ENCODE measurements around the gene CNPY2. TPM values are rescaled to one million over a fixed set of nuclear protein-coding genes. Genes with fewer than 3 reads are reported as not detected.
"Not testable (repeated sequence)": the region's sequence is repeated elsewhere in the genome, so short reads cannot be mapped to it uniquely, and the experiment has no call there.

The CNPY2 gene
- total RNA-seq, 2 donors from 2014 or later, result 40.2 to 103 TPM

- Histone ChIP-seq H3K27ac (no peak overlapping the region), H3K4me1 (no peaks in the 10 kb centered on the region), H3K36me3 (replicated peaks in 1 of 2; ENCODE audit: insufficient read depth in 1 of 2, low read depth in 2 of 2) (peaks cover 5 to 39% of the 10 kb centered on the region in 2 donors), H3K9me3 (no peaks in the 10 kb centered on the region), H3K27me3 (no peaks in the 10 kb centered on the region), H3K4me3 (no peak overlapping the region)
- WGBS, 2 donors, result 74 to 81% methylated on average over 5 to 6 of the region's 6 CpGs
- intact Hi-C loops (cut with DNase I), result no loop called here
- ATAC-seq, result no peak
- DNase-seq, result peak in 2 of 4 donors; percentile 28 to 35
- TF ChIP-seq, protein P1, sequence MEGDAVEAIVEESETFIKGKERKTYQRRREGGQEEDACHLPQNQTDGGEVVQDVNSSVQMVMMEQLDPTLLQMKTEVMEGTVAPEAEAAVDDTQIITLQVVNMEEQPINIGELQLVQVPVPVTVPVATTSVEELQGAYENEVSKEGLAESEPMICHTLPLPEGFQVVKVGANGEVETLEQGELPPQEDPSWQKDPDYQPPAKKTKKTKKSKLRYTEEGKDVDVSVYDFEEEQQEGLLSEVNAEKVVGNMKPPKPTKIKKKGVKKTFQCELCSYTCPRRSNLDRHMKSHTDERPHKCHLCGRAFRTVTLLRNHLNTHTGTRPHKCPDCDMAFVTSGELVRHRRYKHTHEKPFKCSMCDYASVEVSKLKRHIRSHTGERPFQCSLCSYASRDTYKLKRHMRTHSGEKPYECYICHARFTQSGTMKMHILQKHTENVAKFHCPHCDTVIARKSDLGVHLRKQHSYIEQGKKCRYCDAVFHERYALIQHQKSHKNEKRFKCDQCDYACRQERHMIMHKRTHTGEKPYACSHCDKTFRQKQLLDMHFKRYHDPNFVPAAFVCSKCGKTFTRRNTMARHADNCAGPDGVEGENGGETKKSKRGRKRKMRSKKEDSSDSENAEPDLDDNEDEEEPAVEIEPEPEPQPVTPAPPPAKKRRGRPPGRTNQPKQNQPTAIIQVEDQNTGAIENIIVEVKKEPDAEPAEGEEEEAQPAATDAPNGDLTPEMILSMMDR (IDR thresholded peaks at IDR 0.05), result no peak
- TF ChIP-seq POLR2A (IDR thresholded peaks at IDR 0.05), result no peak
Observed at GRCh38 chr12:56326533-56326932, 10.7 kb upstream of the CNPY2 start.

DNA sequence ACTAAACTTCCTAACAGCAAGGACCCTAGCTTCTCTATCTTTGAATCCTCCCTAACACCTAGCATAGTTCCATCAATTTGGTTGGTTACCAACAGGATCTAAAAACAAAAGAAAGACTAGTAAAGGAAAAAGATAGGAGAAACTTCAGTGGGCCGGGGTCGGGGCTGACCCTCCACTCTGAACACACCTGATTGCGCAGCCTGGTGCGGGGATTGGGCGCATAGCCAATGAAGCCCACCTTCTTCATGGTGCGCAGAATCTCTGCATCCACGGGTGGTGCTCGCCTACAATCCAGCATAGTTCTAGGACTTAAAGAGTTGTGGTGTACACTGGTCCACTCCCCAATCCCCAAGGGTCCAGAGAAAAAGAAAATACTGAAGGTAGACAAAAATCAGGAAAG lies 10.3 kb upstream of the CNPY2 start:
- intact Hi-C loops (cut with DNase I), result no loop called here
- H3K4me1 ChIP-seq, result no peaks in the 10 kb centered on the region
- H3K27ac ChIP-seq, result no peak overlapping the region
- peaks cover 5 to 39% of the 10 kb centered on the region in 2 donors for H3K36me3 ChIP-seq (replicated peaks in 1 of 2; ENCODE audit: insufficient read depth in 1 of 2, low read depth in 2 of 2)
- H3K4me3 ChIP-seq, result no peak overlapping the region
- no peaks in the 10 kb centered on the region for H3K27me3 ChIP-seq
- DNase-seq (no peak), ATAC-seq (no peak)
- TF ChIP-seq, protein P1 (IDR thresholded peaks at IDR 0.05), result no peak
- TF ChIP-seq POLR2A (IDR thresholded peaks at IDR 0.05), result no peak
- no peaks in the 10 kb centered on the region for H3K9me3 ChIP-seq
- WGBS, 2 donors, result 87 to 94% methylated on average over 8 of the region's 8 CpGs

GRCh38 chr12:56324206-56324605 lies 8.4 kb upstream of the CNPY2 start:
- intact Hi-C loops (cut with DNase I), result no loop called here
- Histone ChIP-seq H3K4me1 (no peaks in the 10 kb centered on the region), H3K27ac (no peak overlapping the region), H3K36me3 (replicated peaks in 1 of 2; ENCODE audit: insufficient read depth in 1 of 2, low read depth in 2 of 2) (peaks cover 5 to 48% of the 10 kb centered on the region in 2 donors), H3K9me3 (no peaks in the 10 kb centered on the region), H3K4me3 (no peak overlapping the region), H3K27me3 (no peaks in the 10 kb centered on the region)
- DNase-seq (no peak), ATAC-seq (no peak)
- 91 to 94% methylated on average over 3 to 6 of the region's 6 CpGs for WGBS, 2 donors
- TF ChIP-seq, protein P1 (IDR thresholded peaks at IDR 0.05), result no peak
- TF ChIP-seq POLR2A (IDR thresholded peaks at IDR 0.05), result no peak

GRCh38 chr12:56321610-56322009 lies 5.8 kb upstream of the CNPY2 start:
- DNase-seq; H3K27me3 ChIP-seq; intact Hi-C loops (cut with DNase I); H3K4me3 ChIP-seq; H3K9me3 ChIP-seq; H3K27ac ChIP-seq; H3K4me1 ChIP-seq; ATAC-seq: not testable (repeated sequence)
- 86 to 91% methylated on average over 8 of the region's 8 CpGs for WGBS, 2 donors
- H3K36me3 ChIP-seq (replicated peaks in 1 of 2; ENCODE audit: insufficient read depth in 1 of 2, low read depth in 2 of 2), result peaks cover 5 to 47% of the 10 kb centered on the region in 2 donors

DNA sequence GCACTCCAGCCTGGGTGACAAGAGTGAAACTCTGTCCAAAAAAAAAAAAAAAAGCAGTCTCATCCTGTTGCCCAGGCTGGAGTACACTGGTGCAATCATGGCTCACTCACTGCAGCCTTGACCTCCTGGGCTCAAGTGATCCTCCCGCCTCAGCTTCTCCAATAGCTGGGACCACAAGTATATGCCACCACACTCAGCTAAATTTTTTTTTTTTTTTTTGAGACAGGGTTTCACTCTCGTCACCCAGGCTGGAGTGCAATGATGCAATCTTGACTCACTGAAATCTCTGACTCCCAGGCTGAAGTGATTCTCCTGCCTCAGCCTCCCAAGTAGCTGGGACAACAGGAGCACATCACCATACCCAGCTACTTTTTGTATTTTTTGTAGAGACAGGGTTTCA lies 5.2 kb upstream of the CNPY2 start:
- no peaks in the 10 kb centered on the region for H3K9me3 ChIP-seq
- peaks cover 9% of the 10 kb centered on the region for H3K4me1 ChIP-seq
- H3K4me3 ChIP-seq, result no peak overlapping the region
- H3K36me3 ChIP-seq (replicated peaks in 1 of 2; ENCODE audit: insufficient read depth in 1 of 2, low read depth in 2 of 2), result peaks cover 5 to 43% of the 10 kb centered on the region in 2 donors
- ATAC-seq, result no peak
- TF ChIP-seq, protein P1 (IDR thresholded peaks at IDR 0.05), result no peak
- no peak overlapping the region for H3K27ac ChIP-seq
- no peak for DNase-seq
- WGBS, 2 donors, result 82 to 90% methylated on average over 2 of the region's 2 CpGs
- intact Hi-C loops (cut with DNase I), result no loop called here
- no peaks in the 10 kb centered on the region for H3K27me3 ChIP-seq

Data from body of pancreas (tissue), 4 donors.